ENCODE results near the gene TNPO2.

TNPO2 gene

DNA sequence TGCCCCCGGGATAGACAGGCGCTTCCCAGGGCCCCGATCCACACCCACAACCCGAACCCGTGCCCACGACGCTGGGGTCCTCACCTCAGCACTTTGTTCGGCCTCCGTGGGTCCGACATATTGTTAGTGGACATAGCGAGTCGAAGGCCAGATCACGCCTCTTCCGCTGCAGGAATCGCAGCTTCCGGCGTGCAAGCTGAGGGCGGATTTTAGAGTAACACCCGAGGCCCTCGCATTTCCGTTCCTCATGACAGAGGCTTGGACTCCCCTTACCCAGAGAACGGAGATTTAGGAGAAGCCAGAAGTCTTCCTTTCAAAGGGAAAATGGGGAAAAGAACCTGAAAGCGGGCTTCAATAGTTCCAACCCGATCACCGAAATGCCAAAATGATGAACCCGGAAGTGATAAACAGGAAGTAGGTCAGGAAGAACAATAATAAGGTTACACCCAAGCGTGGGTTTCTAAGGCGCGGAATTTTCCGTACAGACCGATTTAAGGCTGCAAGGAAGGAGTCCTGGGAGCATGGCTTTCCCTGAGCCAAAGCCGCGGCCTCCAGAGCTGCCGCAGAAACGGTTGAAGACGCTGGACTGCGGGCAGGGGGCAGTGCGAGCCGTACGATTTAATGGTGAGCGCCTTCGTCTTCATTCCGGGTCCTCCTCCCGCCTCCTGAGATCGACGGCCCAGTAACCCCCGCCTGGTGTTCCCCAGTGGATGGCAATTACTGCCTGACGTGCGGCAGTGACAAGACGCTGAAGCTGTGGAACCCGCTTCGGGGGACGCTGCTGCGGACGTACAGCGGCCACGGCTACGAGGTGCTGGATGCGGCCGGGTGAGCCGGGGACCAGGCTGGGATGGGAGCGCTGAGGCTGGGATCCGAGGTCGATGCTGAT lies 54.2 kb downstream of the TNPO2 start:
- Mint-ChIP-seq H3K9me3 (no peaks in the 10 kb centered on the region), H3K27me3 (no peaks in the 10 kb centered on the region), H3K4me1 (ENCODE audit: low read depth) (peaks cover 73% of the 10 kb centered on the region), H3K27ac (peak overlapping the region; percentile 99), H3K4me3 (peak overlapping the region; percentile 94), H3K36me3 (ENCODE audit: low read depth) (peaks cover 89% of the 10 kb centered on the region)
- intact Hi-C loops (cut with micrococcal nuclease), result loop anchor here (1.0 to 10.0 kb wide), 3 partner anchors 12 to 785 kb away; partner anchors contain the start of genes DHPS, ZNF490, ZNF69 and ZNF791

GRCh38 chr19:12668932-12669269 lies 54.8 kb downstream of the TNPO2 start:
- H3K4me1 Mint-ChIP-seq (ENCODE audit: low read depth), result peaks cover 73% of the 10 kb centered on the region

DNA sequence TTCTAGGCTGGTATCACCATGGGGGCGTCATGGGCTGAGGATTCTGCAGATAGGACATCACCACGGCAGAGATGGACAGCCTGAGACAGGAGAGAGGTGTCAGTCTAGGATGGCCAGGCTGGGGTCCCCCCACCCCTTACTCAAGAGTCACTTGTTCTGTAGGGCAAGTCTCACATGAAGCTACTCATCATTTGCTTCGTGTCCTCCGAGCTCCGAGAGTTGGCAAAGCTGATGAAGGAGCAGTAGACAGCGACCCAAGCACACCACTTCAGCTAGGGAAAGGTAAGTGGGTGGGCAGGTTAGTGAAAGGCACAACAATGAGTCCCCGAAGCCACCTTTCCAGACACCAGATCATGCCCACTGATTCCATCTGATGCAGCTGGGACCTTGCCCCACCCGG lies 55.4 kb downstream of the TNPO2 start:
- peaks cover 89% of the 10 kb centered on the region for H3K36me3 Mint-ChIP-seq (ENCODE audit: low read depth)
- H3K27ac Mint-ChIP-seq, result peak overlapping the region; percentile 99
- H3K4me1 Mint-ChIP-seq (ENCODE audit: low read depth), result peaks cover 72% of the 10 kb centered on the region
- H3K4me3 Mint-ChIP-seq, result peak overlapping the region; percentile 94
- no peaks in the 10 kb centered on the region for H3K9me3 Mint-ChIP-seq
- no peaks in the 10 kb centered on the region for H3K27me3 Mint-ChIP-seq
- intact Hi-C loops (cut with micrococcal nuclease), result loop anchor here (5.0 kb wide), 1 partner anchor 56 kb away; the partner anchor contains the start of genes ZNF490 and ZNF791

More at GRCh38 chr19:12668932-12669269, 54.8 kb downstream of the TNPO2 start:
- H3K27ac Mint-ChIP-seq, result peak overlapping the region; percentile 99
- peaks cover 89% of the 10 kb centered on the region for H3K36me3 Mint-ChIP-seq (ENCODE audit: low read depth)
- no peaks in the 10 kb centered on the region for H3K9me3 Mint-ChIP-seq
- intact Hi-C loops (cut with micrococcal nuclease), result loop anchor here (1.0 to 5.0 kb wide), 2 partner anchors 12 to 57 kb away; partner anchors contain the start of genes DHPS, ZNF490 and ZNF791
- H3K27me3 Mint-ChIP-seq, result no peaks in the 10 kb centered on the region
- H3K4me3 Mint-ChIP-seq, result peak overlapping the region; percentile 94

DNA sequence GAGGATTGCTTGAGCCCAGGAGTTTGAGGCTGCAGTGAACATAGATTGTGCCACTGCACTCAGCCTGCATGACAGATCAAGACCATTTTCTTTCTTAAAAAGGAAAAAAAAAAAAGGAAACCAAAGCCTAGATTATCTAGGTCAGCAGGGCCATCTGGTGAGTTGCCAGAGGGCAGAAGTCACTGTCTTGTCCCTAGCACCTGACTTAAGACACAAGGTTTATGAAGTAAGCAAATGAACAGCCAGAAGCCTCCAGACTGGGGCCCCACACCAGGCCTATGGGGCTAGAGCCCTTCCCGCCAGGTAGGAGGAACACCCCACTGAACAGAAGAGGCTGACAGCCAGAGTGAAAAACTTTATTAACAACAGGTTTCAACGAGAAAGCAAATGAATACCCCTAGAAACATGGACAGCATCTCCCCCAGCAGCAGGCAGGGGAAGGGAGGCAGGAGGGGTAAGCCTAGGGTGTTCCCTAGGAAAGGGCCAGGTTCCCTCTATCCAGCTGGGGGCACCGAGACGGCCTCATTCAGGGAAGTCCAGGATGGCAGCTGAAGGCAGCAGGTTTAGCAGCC lies 55.9 kb downstream of the TNPO2 start:
- intact Hi-C loops (cut with micrococcal nuclease), result loop anchor here (5.0 kb wide), 1 partner anchor 56 kb away; the partner anchor contains the start of genes ZNF490 and ZNF791
- H3K4me3 Mint-ChIP-seq, result peak overlapping the region; percentile 94
- H3K9me3 Mint-ChIP-seq, result no peaks in the 10 kb centered on the region
- peak overlapping the region; percentile 99 for H3K27ac Mint-ChIP-seq
- peaks cover 89% of the 10 kb centered on the region for H3K36me3 Mint-ChIP-seq (ENCODE audit: low read depth)
- no peaks in the 10 kb centered on the region for H3K27me3 Mint-ChIP-seq
- peaks cover 76% of the 10 kb centered on the region for H3K4me1 Mint-ChIP-seq (ENCODE audit: low read depth)

- H3K36me3 Mint-ChIP-seq (ENCODE audit: low read depth), result peaks cover 90% of the 10 kb centered on the region
- no peaks in the 10 kb centered on the region for H3K9me3 Mint-ChIP-seq
- peaks cover 65% of the 10 kb centered on the region for H3K4me1 Mint-ChIP-seq (ENCODE audit: low read depth)
- H3K4me3 Mint-ChIP-seq, result peak within 1 kb of the TSS; percentile 99
- H3K27me3 Mint-ChIP-seq, result no peaks in the 10 kb centered on the region
- intact Hi-C loops (cut with micrococcal nuclease), result loop anchor here (5.0 kb wide), 1 partner anchor 54 kb away; the partner anchor contains the start of genes ZNF490 and ZNF791
- peak within 1 kb of the TSS; percentile 100 for H3K27ac Mint-ChIP-seq
Observed at GRCh38 chr19:12666265-12667048, 57.3 kb downstream of the TNPO2 start, which contains the start of the genes MAN2B1 and WDR83. MAN2B1 (minus strand) TSS chr19:12666742; CDS start chr19:12666701, 41 bp downstream. WDR83 (plus strand) TSS chr19:12666807; CDS start chr19:12669791, 2,984 bp downstream.

DNA sequence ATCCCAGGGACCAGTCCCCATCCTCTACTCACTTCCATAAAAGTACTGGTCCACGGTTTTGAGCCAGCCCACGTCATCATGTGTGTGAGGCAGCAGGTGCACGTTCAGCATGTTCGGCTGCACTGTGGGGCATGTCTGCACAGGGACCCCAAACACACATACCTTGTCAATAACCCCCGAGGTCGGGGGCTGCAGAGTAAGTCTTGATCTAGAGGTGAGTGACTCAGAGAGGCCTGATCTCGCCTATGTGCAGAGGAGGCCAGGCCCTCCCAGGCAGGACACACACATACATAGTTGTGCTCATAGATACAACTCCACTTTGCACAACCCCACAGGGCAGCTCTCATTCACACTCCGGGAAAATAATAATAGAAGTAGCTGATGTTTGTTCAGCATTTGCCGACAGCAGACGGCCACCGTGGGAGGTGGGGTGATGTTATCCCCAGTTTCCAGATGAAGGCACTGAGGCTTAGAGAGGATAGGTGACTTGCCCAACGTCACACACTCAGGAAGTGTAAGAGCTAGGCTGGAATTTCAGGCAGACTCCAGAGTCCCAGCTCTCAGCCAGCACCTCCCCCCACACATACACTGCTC lies 58.0 kb downstream of the TNPO2 start:
- peaks cover 93% of the 10 kb centered on the region for H3K36me3 Mint-ChIP-seq (ENCODE audit: low read depth)
- no peaks in the 10 kb centered on the region for H3K27me3 Mint-ChIP-seq
- peak overlapping the region; percentile 100 for H3K27ac Mint-ChIP-seq
- intact Hi-C loops (cut with micrococcal nuclease), result loop anchor here (5.0 kb wide), 1 partner anchor 53 kb away; the partner anchor contains the start of genes ZNF490 and ZNF791
- peak overlapping the region; percentile 99 for H3K4me3 Mint-ChIP-seq
- H3K9me3 Mint-ChIP-seq, result no peaks in the 10 kb centered on the region
- H3K4me1 Mint-ChIP-seq (ENCODE audit: low read depth), result peaks cover 64% of the 10 kb centered on the region

GRCh38 chr19:12665281-12665573 lies 58.5 kb downstream of the TNPO2 start:
- Mint-ChIP-seq H3K4me3 (peak overlapping the region; percentile 99), H3K4me1 (ENCODE audit: low read depth) (peaks cover 59% of the 10 kb centered on the region), H3K27ac (peak overlapping the region; percentile 100), H3K36me3 (ENCODE audit: low read depth) (peaks cover 93% of the 10 kb centered on the region), H3K9me3 (no peaks in the 10 kb centered on the region), H3K27me3 (no peaks in the 10 kb centered on the region)
- intact Hi-C loops (cut with micrococcal nuclease), result loop anchor here (5.0 kb wide), 1 partner anchor 53 kb away; the partner anchor contains the start of genes ZNF490 and ZNF791

GRCh38 chr19:12664406-12665280 lies 59.1 kb downstream of the TNPO2 start:
- intact Hi-C loops (cut with micrococcal nuclease), result loop anchor here (5.0 kb wide), 1 partner anchor 52 kb away; the partner anchor contains the start of genes ZNF490 and ZNF791
- H3K4me1 Mint-ChIP-seq (ENCODE audit: low read depth), result peaks cover 54% of the 10 kb centered on the region
- no peaks in the 10 kb centered on the region for H3K9me3 Mint-ChIP-seq
- H3K4me3 Mint-ChIP-seq, result peak overlapping the region; percentile 99
- H3K27ac Mint-ChIP-seq, result peak overlapping the region; percentile 100
- no peaks in the 10 kb centered on the region for H3K27me3 Mint-ChIP-seq
- H3K36me3 Mint-ChIP-seq (ENCODE audit: low read depth), result peaks cover 93% of the 10 kb centered on the region

DNA sequence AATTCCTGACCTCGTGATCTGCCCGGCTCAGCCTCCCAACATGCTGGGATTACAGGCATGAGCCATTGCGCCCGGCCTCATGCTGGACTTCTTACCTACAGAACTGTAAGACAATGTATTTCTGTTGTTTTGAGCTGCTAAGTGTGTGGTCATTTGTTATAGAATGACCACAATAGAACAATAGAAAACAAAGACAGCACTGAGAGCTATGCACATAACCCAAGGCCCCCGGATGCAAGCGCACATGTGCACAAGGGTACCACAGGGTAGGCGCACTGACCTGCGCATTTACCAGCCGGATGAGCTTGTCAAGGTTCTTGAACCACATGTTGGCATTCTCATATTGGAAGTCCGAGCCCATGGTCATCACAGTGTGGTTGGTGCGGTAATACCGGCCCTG lies 62.8 kb downstream of the TNPO2 start:
- no peaks in the 10 kb centered on the region for H3K9me3 Mint-ChIP-seq
- peaks cover 39% of the 10 kb centered on the region for H3K4me1 Mint-ChIP-seq (ENCODE audit: low read depth)
- peaks cover 100% of the 10 kb centered on the region for H3K36me3 Mint-ChIP-seq (ENCODE audit: low read depth)
- no peak overlapping the region for H3K4me3 Mint-ChIP-seq
- intact Hi-C loops (cut with micrococcal nuclease), result no loop called here
- no peaks in the 10 kb centered on the region for H3K27me3 Mint-ChIP-seq
- no peak overlapping the region for H3K27ac Mint-ChIP-seq

- intact Hi-C loops (cut with micrococcal nuclease), result no loop called here
- Mint-ChIP-seq H3K27ac (no peak overlapping the region), H3K4me3 (no peak overlapping the region), H3K9me3 (no peaks in the 10 kb centered on the region), H3K4me1 (ENCODE audit: low read depth) (peaks cover 21% of the 10 kb centered on the region), H3K27me3 (no peaks in the 10 kb centered on the region), H3K36me3 (ENCODE audit: low read depth) (peaks cover 98% of the 10 kb centered on the region)
Observed at GRCh38 chr19:12657966-12658365, 65.8 kb downstream of the TNPO2 start.

DNA sequence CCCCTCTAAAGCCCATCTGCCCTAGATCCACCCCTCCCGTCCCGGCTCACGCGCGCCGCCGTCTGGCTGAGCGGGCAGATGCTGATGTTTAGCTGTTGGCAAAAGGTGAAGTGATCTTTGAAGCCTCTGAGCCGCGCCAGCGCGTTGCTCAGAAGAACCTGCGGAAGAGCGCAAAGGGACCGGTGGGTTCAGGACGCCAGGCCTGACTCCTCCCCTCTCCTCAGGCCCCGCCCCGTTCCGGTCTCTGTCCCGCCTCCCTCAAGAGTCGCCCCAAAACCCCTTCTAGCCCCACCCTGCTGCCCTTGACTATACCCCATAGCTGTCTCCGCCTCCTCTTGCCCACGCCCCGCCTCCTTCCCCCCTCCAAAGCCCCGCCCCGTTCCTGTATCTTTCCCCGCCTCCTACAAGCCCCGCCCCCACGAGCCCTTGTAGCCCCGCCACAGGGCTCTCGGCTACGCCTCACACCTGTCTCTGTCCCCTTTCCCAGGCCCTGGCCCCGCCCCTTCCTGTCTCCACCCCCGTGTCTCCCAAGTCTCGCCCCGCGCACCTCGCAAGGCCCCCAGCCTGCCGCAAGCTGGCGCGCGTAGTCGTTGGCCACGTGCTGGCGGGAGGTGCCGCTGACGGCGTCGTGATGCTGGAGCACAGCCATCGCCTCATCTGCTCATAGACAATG lies 66.7 kb downstream of the TNPO2 start:
- intact Hi-C loops (cut with micrococcal nuclease), result no loop called here
- Mint-ChIP-seq H3K27me3 (no peaks in the 10 kb centered on the region), H3K9me3 (no peaks in the 10 kb centered on the region), H3K4me3 (no peak overlapping the region), H3K4me1 (ENCODE audit: low read depth) (peaks cover 19% of the 10 kb centered on the region), H3K27ac (no peak overlapping the region), H3K36me3 (ENCODE audit: low read depth) (peaks cover 98% of the 10 kb centered on the region)

DNA sequence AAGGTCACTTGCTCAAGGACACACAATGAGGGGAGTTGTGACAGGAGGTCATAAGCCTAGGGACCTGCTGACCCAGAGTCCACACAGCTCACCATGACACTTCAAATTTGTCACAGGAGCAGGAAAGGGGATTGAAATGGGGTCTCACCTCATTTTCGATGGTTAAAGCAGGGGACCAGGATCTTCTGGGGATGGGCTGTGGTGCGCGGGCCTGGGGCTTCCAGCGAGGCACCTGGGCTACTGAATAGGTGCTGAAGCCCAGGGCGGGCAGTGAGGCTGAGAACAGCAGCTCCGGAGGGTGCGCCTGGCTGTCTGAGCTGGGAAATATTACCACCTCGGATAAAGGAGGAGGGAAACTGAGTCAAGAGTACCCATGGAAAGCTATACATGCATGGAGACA lies 68.2 kb downstream of the TNPO2 start:
- H3K4me3 Mint-ChIP-seq, result no peak overlapping the region
- intact Hi-C loops (cut with micrococcal nuclease), result no loop called here
- H3K4me1 Mint-ChIP-seq (ENCODE audit: low read depth), result peaks cover 19% of the 10 kb centered on the region
- H3K36me3 Mint-ChIP-seq (ENCODE audit: low read depth), result peaks cover 98% of the 10 kb centered on the region
- no peak overlapping the region for H3K27ac Mint-ChIP-seq
- H3K27me3 Mint-ChIP-seq, result no peaks in the 10 kb centered on the region
- no peaks in the 10 kb centered on the region for H3K9me3 Mint-ChIP-seq
